ENCODE results near the gene KLHL33.

The KLHL33 gene

DNA sequence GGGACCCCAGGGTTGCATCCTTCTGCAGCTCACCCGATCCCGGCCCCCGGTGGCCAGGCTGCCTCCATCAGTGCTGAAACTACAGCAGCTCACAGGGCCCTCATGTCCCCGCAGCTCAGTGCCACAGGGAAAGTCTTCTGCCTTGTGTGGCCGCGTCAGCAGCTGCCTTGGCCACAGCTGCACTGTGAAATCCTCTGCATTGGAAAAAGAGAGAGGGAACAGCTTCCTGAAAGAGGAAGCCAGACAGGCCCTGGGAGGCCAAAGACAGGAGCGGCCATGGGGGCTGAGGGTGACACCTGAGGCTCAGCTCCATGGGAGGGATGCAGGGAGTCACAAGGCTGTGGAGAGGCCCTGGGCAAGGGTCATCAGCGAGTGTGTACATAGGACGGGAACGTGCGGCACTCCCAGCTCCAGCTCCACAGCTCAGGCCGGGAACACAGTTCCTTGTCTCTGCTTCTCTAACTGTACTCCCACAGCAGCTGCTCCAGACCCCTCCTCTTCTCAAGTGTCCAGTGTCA lies 59.8 kb downstream of the KLHL33 start:
- no peak for DNase-seq (ENCODE audit: low read depth)

Data from stimulated activated CD8-positive, alpha-beta memory T cell treated with anti-CD3 and anti-CD28 coated beads, Interleukin-12 subunit alpha, Interleukin-12 subunit beta, amount 100 ng/mL, for 1 hour (primary cell).